Activated T-cell treated with anti-CD3 and anti-CD28 coated beads, Interleukin-2, amount 50 U/mL, for 72 hours (primary cell): ENCODE results near the gene BUD13. TPM values are rescaled to one million over a fixed set of nuclear protein-coding genes. Genes with fewer than 3 reads are reported as not detected.
"Not testable (repeated sequence)": the region's sequence is repeated elsewhere in the genome, so short reads cannot be mapped to it uniquely, and the experiment has no call there.

ENCODE experiments used
- ATAC-seq, 2 donors: fragments of 150-1000 bp; cut with Tn5 transposase; replicated peaks in 1 of 2; 2 replicates each; pipeline ENCODE4 v1.10.0; 2021; ENCODE audit warnings: moderate library complexity in 2 of 2, mild to moderate bottlenecking in 1 of 2
- DNase-seq, 2 donors: peaks; one replicate each; pipeline ENCODE4 v3.0.0; 2021 to 2022; ENCODE audit warnings: mixed read lengths in 1 of 2
- H3K27ac Mint-ChIP-seq: one replicate; pipeline ENCODE4 v1.8.0; 2022; ENCODE audit warnings: mild to moderate bottlenecking, moderate library complexity, mixed read lengths
- H3K27me3 Mint-ChIP-seq: one replicate; pipeline ENCODE4 v1.8.0; 2022; ENCODE audit warnings: low read depth, mixed read lengths
- H3K36me3 Mint-ChIP-seq, 2 donors: one replicate each; pipeline ENCODE4 v1.8.0; 2022; ENCODE audit warnings: mixed read lengths in 2 of 2, mild to moderate bottlenecking in 1 of 2; ENCODE audit not compliant: insufficient read depth in 2 of 2
- H3K4me1 Mint-ChIP-seq: one replicate; pipeline ENCODE4 v1.8.0; 2022; ENCODE audit warnings: low read depth, mixed read lengths
- H3K4me3 Mint-ChIP-seq, 2 donors: one replicate each; pipeline ENCODE4 v1.8.0; 2022; ENCODE audit warnings: mild to moderate bottlenecking in 2 of 2, mixed read lengths in 2 of 2, moderate library complexity in 2 of 2
- H3K9me3 Mint-ChIP-seq, 2 donors: one replicate each; pipeline ENCODE4 v1.8.0; 2022; ENCODE audit warnings: mixed read lengths in 2 of 2
- total RNA-seq, 2 donors: library from RNA; stranded (reverse); gene quantifications; one replicate each; pipeline ENCODE4 v1.2.3, GENCODE V29; 2022

BUD13 gene
- total RNA-seq, 2 donors from 2014 or later, result 26.1 to 32.8 TPM

DNA sequence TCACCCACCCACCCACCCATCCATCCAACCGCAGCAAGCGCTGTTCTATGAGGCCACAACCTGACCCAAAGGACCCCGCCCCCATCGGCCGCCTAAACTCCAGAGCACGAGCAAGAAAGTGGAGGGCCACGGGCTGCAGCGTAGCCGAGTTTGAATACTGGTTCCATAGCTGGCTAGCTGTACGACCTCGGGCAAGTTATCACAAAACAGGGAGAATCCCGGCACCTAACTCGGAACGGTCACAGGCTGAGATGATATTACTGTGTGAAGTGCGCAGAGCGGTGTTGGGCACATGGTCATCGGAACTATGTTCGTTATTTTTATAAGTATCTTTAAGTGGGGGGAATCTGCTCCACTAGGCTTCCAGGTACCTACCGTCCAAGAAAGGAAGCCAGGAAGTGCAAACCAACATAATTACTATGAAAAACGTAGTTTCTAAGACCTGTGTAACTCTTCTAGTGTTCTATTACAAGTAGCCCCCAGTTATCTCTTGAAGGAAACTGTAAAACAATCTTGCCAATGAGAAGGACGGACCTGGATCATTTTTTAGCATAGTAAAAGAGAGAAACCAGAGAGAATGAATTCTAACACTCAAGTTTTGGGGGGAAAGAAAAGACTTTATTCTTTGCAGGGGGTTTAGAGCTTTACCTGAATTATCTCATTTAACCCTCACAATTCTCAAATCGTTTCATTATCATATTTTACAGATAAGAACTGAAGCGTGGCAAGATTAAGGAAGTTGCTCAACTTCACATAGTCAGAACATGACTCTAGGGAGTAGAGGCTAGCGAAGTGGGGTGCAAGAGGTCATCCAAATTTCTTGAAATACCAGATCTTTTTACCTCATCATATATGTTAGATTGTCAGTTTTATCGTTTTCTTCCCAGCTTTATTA lies 663 bp upstream of the BUD13 start:
- peak overlapping the region; percentile 93 to 98 for H3K4me3 Mint-ChIP-seq
- peaks cover 10 to 26% of the 10 kb centered on the region in 2 donors for H3K36me3 Mint-ChIP-seq
- DNase-seq (no peak), ATAC-seq (peak in 1 of 2 donors; percentile 16)
- peak overlapping the region; percentile 99 for H3K27ac Mint-ChIP-seq
- no peaks in the 10 kb centered on the region for H3K27me3 Mint-ChIP-seq
- H3K9me3 Mint-ChIP-seq, result no peaks in the 10 kb centered on the region
- peaks cover 69% of the 10 kb centered on the region for H3K4me1 Mint-ChIP-seq

DNA sequence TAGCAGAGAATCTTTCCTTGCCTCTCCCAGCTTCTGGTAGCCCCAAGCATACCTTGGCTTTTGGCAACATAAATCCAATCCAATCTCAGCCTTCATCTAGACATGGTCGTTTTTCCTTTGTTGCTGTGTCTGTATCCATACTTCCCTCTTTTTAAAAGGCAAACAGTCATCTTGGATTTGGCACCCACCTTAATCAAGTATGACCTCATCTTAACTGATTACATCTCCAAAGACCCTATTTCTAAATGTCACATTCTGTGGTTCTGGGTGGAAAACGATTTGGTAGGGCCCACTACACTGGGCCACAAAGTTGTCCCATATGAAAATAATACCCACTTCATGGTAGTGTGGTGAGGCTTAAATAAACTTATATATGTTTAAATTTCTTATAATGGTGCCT lies 852 bp downstream of the BUD13 start:
- H3K27ac Mint-ChIP-seq, result peak overlapping the region; percentile 99
- H3K9me3 Mint-ChIP-seq, result no peaks in the 10 kb centered on the region
- H3K4me1 Mint-ChIP-seq, result peaks cover 54% of the 10 kb centered on the region

DNA sequence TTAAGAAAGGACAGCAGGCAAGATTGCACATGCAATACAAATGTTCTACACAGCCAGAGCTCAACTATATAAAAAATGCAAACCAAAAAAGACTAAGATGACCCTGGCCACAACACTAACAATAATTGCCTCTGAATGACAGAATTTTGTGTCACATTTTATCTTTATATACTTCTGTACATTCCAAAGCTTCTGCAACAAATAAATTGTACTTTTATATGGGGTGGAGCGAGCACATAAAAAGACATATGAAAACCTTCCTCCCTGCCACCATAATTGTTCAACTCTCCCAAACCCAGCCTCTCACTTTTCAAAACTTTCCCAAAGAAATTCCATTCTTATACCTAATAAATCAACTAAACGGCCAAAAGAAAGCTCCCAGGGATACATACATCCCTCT lies 10.7 kb downstream of the BUD13 start:
- Mint-ChIP-seq H3K4me1 (peaks cover 15% of the 10 kb centered on the region), H3K27ac (no peak overlapping the region), H3K27me3 (no peaks in the 10 kb centered on the region), H3K9me3 (no peaks in the 10 kb centered on the region), H3K36me3 (peaks cover 8 to 38% of the 10 kb centered on the region in 2 donors), H3K4me3 (no peak overlapping the region)
- no peak for ATAC-seq
- no peak for DNase-seq

More for the DNA sequence above, 852 bp downstream of the BUD13 start:
- no peak for DNase-seq
- H3K27me3 Mint-ChIP-seq, result no peaks in the 10 kb centered on the region
- peaks cover 6 to 22% of the 10 kb centered on the region in 2 donors for H3K36me3 Mint-ChIP-seq
- ATAC-seq, result no peak
- H3K4me3 Mint-ChIP-seq, result peak overlapping the region; percentile 93 to 98

DNA sequence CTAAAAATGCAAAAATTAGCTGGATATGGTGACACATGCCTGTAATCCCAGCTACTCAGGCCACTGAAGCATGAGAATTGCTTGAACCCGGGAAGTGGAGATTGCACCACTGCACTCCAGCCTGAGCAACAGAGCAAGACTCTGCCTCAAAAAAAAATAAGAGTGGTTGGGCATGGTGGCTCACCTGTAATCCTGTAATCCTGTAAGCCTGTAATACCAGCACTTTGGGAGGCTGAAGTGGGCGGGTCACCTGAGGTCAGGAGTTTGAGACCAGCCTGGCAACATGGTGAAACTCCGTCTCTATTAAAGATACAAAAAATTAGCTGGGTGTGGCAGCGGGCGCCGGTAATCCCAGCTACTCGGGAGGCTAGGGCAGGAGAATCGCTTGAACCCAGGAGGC lies 16.7 kb downstream of the BUD13 start:
- not testable (repeated sequence) for H3K4me3 Mint-ChIP-seq, H3K27ac Mint-ChIP-seq, H3K9me3 Mint-ChIP-seq, DNase-seq, ATAC-seq, H3K4me1 Mint-ChIP-seq, H3K27me3 Mint-ChIP-seq
- H3K36me3 Mint-ChIP-seq, result peaks cover 10 to 34% of the 10 kb centered on the region in 2 donors

DNA sequence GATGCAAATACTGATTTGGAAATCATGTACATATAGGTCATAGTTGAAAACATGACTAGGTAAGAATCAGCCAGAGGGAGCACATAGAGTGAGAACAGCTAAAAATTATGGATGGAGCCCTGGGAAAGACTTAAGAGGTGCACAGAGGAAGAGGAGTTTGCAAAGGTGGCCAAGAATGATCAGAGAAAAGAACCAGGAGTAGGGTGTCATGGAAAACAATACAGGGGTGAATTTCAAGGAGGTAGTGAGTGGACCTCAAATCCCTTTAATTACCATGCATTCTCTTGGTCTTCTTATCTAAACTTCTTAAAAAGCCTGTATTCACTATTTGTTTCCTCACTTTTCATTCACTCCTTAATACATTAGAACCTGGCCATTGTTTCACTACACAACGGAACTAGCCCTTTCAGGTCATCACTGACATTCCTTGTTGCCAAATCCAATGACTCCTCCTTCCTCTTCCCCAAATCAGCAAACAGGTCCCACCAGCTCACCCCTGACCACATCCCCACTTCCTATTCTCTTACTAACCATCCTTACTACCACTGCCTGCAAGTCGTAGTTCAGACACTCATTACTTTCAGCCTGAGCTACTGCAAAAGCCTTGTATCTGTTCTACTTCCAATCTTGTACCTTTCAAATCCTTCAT lies 22.6 kb downstream of the BUD13 start:
- no peak for DNase-seq
- ATAC-seq, result no peak
- H3K27ac Mint-ChIP-seq, result no peak overlapping the region
- H3K4me3 Mint-ChIP-seq, result no peak overlapping the region
- H3K9me3 Mint-ChIP-seq, result no peaks in the 10 kb centered on the region
- H3K4me1 Mint-ChIP-seq, result no peaks in the 10 kb centered on the region
- no peaks in the 10 kb centered on the region for H3K27me3 Mint-ChIP-seq
- H3K36me3 Mint-ChIP-seq, result peaks cover 2 to 17% of the 10 kb centered on the region in 2 donors

DNA sequence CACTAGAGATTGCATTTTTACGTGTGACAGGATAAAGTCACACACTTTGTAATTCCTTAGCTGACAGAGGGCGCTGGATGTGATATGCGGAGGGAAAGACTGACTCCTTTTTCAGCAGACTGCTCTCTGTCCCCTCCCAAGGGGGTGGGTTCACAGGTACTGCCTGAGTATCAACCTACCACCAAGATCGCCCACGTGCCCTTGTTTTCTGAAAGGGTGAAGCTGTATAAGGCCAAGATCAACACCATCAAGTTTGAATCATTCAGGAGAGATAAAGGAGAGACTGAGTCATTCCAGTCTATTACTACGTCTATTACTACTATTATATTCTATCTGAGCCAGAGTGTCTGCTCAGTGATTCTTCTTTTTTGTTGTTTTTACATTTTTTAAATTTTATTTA lies 30.7 kb downstream of the BUD13 start:
- ATAC-seq, result no peak
- peaks cover 0 to 3% of the 10 kb centered on the region in 2 donors for H3K36me3 Mint-ChIP-seq
- H3K9me3 Mint-ChIP-seq, result no peaks in the 10 kb centered on the region
- H3K4me3 Mint-ChIP-seq, result no peak overlapping the region
- H3K27ac Mint-ChIP-seq, result no peak overlapping the region
- H3K4me1 Mint-ChIP-seq, result peaks cover 15% of the 10 kb centered on the region
- H3K27me3 Mint-ChIP-seq, result no peaks in the 10 kb centered on the region
- no peak for DNase-seq

DNA sequence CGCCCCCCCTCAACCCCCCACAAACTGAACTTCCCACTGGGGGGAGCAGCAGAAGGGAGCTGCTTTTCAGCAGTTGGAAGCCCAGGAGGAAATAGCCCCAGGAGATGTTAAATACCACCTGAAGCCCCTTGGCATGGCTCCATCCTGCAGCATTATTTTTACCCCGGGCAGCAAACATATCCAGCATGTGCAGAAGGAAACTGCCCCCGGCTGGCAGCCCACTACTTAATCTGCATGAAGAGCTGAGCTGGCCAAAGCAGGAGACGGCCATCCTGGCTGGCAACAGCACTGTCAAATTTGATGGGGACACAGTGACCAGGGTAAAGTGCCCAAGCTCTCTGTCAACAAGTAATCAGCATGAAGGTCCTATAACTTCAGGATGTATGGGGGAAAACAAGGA lies 32.0 kb downstream of the BUD13 start:
- Mint-ChIP-seq H3K4me3 (no peak overlapping the region), H3K9me3 (no peaks in the 10 kb centered on the region), H3K36me3 (no peaks in the 10 kb centered on the region), H3K27me3 (no peaks in the 10 kb centered on the region), H3K27ac (no peak overlapping the region), H3K4me1 (peaks cover 15% of the 10 kb centered on the region)
- ATAC-seq, result no peak
- DNase-seq, result no peak

DNA sequence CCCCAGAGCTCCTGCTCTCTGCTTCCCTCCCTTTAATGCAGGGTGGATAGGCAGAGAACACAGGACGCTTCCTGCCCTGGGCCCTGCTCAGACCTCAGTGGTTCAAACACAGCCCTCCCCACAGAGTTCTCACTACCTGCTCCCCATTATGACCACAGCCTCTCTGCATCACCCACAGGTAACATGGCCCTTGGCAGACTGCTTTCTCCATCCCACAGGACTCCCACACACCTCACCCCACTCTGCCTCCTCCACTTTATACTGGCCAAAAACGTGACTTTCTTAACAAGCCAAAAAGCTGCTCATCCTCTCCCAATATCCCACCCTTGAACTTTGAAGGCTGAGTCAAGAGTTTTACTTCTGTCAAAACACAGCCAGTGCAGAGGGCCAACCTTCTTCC lies 33.8 kb downstream of the BUD13 start:
- Mint-ChIP-seq H3K4me1 (peaks cover 19% of the 10 kb centered on the region), H3K9me3 (no peaks in the 10 kb centered on the region), H3K27ac (no peak overlapping the region), H3K4me3 (no peak overlapping the region), H3K36me3 (no peaks in the 10 kb centered on the region), H3K27me3 (no peaks in the 10 kb centered on the region)
- ATAC-seq (no peak), DNase-seq (no peak)

DNA sequence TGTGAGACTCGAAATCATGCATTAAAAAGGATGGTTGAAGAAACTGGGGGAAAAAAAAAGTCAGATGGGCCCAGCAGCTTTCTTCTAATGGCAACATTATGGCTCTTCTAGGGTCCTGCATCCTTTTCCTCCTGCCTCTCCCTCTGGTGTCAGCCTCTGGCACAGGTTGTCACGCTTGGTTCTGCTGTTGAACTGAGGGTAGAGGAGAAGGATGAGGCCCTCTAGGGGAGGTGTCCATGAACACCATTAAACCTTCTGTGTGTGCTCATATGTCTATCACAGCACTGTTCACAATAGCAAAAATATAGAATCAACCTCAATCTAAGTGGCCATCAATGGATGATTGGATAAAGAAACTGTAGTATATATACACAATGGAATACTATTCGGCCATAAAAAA lies 36.0 kb downstream of the BUD13 start:
- DNase-seq (no peak), ATAC-seq (no peak)
- peaks cover 33% of the 10 kb centered on the region for H3K4me1 Mint-ChIP-seq
- no peaks in the 10 kb centered on the region for H3K9me3 Mint-ChIP-seq
- no peaks in the 10 kb centered on the region for H3K27me3 Mint-ChIP-seq
- H3K4me3 Mint-ChIP-seq, result no peak overlapping the region
- H3K27ac Mint-ChIP-seq, result no peak overlapping the region
- peaks cover 0 to 2% of the 10 kb centered on the region in 2 donors for H3K36me3 Mint-ChIP-seq

DNA sequence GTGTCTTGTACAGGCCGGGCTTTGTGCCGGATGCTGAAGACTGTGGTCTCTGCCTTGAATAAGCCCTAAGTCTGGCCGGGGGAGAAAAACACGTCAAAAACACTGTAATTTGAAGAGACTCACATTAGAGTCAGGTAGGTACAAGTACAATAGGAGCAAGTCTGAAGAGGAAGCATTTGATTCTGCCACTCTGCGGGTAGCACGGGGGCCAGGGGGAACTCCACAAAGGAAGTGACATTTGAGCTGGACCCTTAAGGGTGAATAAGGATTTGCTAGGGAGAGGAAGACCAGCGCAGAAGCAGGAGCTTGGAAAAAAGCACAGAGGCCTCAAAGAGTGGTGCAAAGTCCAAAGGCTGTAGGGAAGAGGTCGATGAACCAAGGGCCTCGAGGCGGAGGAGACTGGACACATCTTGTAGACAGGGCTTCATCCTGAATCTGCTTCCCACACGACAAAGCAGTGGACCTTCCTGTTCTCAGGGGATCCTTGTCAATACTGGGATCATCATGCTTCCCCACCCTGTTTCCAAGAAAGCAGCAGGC lies 38.7 kb downstream of the BUD13 start:
- DNase-seq (peak in 1 of 2 donors; percentile 3), ATAC-seq (no peak)
- Mint-ChIP-seq H3K27ac (peak overlapping the region; percentile 35), H3K4me1 (peaks cover 24% of the 10 kb centered on the region), H3K36me3 (peaks cover 0 to 2% of the 10 kb centered on the region in 2 donors), H3K9me3 (no peaks in the 10 kb centered on the region), H3K27me3 (no peaks in the 10 kb centered on the region), H3K4me3 (peak overlapping the region in 1 of 2 donors; percentile 8)

DNA sequence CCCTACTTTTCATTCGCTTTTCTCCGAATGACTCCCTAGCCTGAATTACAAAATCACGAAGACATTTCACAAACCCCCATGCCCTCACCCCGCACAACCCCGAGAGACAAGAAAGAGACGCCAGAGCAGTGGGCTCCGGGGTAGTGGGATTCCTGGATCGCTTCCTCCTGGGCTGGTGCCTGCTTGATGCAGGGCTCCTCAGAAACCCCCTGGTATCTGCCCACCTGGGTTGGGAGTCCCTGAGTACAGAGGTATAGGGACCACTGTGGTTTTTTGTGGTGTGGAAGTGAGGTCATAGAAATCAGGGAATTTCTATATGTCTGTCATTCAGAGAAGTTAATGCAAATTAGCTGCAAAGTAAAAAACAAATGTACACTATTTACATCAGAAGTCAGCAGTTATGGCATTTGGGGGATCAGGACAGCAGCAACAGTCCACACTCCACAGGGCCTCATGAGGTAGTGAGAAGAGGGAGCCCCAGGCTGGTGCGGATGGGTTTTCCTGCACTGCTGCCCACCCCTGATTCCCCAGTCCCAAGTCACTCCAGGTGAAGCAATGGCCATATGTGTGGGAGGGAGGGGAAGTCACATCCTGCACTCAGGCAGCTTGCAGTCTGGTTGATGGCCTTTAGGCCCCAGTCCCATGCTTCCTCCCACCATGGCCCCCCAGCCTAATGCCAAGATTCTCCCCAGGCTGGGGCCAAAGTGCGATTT lies 39.6 kb downstream of the BUD13 start:
- no peaks in the 10 kb centered on the region for H3K9me3 Mint-ChIP-seq
- H3K27me3 Mint-ChIP-seq, result no peaks in the 10 kb centered on the region
- H3K36me3 Mint-ChIP-seq, result peaks cover 0 to 2% of the 10 kb centered on the region in 2 donors
- peak overlapping the region; percentile 81 for H3K27ac Mint-ChIP-seq
- peaks cover 22% of the 10 kb centered on the region for H3K4me1 Mint-ChIP-seq
- DNase-seq (peak; percentile 3 to 16), ATAC-seq (peak; percentile 49 to 63)
- H3K4me3 Mint-ChIP-seq, result peak overlapping the region; percentile 55 to 59

DNA sequence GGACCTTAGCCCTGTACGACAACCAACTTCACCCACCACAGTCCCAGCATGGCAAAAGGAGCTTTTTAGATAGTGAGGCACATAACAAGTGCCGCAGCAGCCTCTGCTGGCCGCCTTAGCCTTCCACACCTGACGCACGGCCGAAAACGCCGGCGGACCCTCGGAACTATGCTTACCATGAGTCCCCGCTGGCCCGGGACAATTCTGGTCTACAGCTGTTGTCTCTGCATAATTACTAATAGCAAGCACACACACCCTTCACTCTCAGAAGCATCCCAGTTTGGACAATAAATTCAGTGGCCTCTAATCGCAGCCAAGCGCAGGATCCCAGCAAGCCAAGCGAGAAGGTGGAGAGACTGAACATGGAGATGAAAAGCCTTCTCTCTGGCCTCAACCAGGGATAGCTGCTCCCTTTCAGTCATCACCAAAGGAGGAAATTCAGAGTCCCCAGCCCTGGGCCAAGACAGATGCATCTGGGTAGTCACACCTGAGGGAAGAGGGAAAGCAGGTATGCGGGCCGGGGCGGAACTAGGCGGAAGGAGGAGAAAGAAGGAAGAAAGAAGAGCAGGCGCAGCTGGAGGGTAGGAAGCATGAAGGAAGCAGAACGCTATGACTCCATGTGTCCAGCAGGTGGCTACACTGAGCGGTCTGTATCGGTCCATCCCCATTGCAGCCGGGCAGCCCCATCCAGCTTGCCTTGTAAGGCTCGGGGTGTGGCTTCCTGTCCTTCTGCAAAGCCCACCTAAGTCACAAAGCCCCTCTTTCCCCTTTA lies 40.3 kb downstream of the BUD13 start:
- Mint-ChIP-seq H3K9me3 (no peaks in the 10 kb centered on the region), H3K27ac (peak overlapping the region; percentile 81), H3K36me3 (peaks cover 0 to 2% of the 10 kb centered on the region in 2 donors), H3K4me1 (peaks cover 22% of the 10 kb centered on the region), H3K27me3 (no peaks in the 10 kb centered on the region), H3K4me3 (peak overlapping the region; percentile 55 to 59)
- ATAC-seq (peak; percentile 81 to 85), DNase-seq (peak; percentile 64 to 67)
